HG03280 (cell line): ENCODE data around the gene SYPL2.
A peak's percentile ranks its signal among the peaks of the same experiment; 100 is the strongest.

ENCODE experiments used
- ATAC-seq: cut with Tn5 transposase; IDR thresholded peaks from one replicate; pipeline ENCODE4 v1.9.1; 2021; ENCODE audit warnings: mild to moderate bottlenecking, moderate library complexity; ENCODE audit not compliant: unreplicated experiment

SYPL2 gene

GRCh38 chr1:109509176-109510134 lies 43.1 kb downstream of the SYPL2 start, which contains the start of gene AMIGO1:
Gene AMIGO1, minus strand, starts transcription at chr1:109509727. Its CDS starts 815 bp downstream, at chr1:109508912.
- ATAC-seq: peak; percentile 71

- no peak for ATAC-seq
Observed at GRCh38 chr1:109513110-109513710, 46.9 kb downstream of the SYPL2 start.

- ATAC-seq: no peak
Observed at GRCh38 chr1:109514846-109515245, 48.5 kb downstream of the SYPL2 start.

GRCh38 chr1:109516872-109517271 lies 50.5 kb downstream of the SYPL2 start:
- no peak for ATAC-seq

GRCh38 chr1:109517337-109517736 lies 51.0 kb downstream of the SYPL2 start:
- no peak for ATAC-seq

GRCh38 chr1:109521002-109521951 lies 54.9 kb downstream of the SYPL2 start:
- no peak for ATAC-seq

GRCh38 chr1:109522026-109522425 lies 55.7 kb downstream of the SYPL2 start:
- ATAC-seq: no peak

- no peak for ATAC-seq
Observed at GRCh38 chr1:109523706-109524105, 57.4 kb downstream of the SYPL2 start.

- ATAC-seq: no peak
Observed at GRCh38 chr1:109527098-109527811, 60.9 kb downstream of the SYPL2 start.

GRCh38 chr1:109527846-109528695 lies 61.7 kb downstream of the SYPL2 start:
- no peak for ATAC-seq

GRCh38 chr1:109528712-109529111 lies 62.4 kb downstream of the SYPL2 start:
- no peak for ATAC-seq

- no peak for ATAC-seq
Observed at GRCh38 chr1:109529881-109530456, 63.6 kb downstream of the SYPL2 start.

- ATAC-seq: no peak
Observed at GRCh38 chr1:109530457-109531087, 64.2 kb downstream of the SYPL2 start.

- no peak for ATAC-seq
Observed at GRCh38 chr1:109531380-109531779, 65.0 kb downstream of the SYPL2 start.
